Measurements from ENCODE around the gene ANKRD62.
"Not testable (repeated sequence)": the region's sequence is repeated elsewhere in the genome, so short reads cannot be mapped to it uniquely, and the experiment has no call there.

The ANKRD62 gene

GRCh38 chr18:12066910-12067511 is 26.6 kb upstream of the ANKRD62 start:
- DNase-seq: no peak

DNA sequence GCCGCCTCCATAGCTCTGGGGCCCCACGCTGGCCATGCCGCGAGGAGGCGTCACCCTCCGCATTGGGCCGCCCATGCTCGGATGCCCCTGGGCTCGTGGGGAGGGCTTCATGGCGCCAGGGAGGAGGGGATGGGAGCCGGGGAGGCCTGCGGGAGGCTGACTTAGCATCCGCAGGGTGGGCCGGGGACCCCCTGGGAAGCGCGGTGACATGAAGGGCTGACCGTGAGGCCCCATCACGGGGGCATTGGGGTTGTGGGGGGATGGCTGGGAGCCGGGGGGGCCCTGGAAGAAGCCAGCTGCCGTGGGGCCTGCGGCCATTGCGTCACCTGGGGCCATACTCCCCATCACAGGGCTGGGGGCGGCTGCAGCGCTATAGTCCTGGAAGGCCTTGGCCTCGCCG is 26.0 kb upstream of the ANKRD62 start:
- no peak for DNase-seq

GRCh38 chr18:12068316-12068949 is 25.2 kb upstream of the ANKRD62 start:
- not testable (repeated sequence) for DNase-seq

DNA sequence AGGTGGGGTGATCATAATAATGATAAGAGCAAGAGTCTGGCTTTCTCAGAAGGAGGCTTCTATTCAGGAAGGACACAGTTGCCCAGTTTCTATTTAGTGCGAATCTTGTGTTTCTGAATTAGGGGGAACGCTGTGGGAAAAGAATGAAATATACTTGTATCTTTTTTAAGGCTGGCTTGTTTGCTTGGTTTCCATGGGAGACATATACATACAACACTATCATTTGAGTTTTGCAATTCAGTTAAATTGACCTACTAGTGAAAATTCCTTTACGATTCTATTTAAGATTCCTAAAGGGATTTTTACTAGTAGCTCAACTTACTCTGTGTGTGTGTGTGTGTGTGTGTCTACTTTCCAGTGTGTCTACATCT is 24.7 kb upstream of the ANKRD62 start:
- no peak for DNase-seq

GRCh38 chr18:12071066-12071465 is 22.6 kb upstream of the ANKRD62 start:
- DNase-seq: not testable (repeated sequence)

DNA sequence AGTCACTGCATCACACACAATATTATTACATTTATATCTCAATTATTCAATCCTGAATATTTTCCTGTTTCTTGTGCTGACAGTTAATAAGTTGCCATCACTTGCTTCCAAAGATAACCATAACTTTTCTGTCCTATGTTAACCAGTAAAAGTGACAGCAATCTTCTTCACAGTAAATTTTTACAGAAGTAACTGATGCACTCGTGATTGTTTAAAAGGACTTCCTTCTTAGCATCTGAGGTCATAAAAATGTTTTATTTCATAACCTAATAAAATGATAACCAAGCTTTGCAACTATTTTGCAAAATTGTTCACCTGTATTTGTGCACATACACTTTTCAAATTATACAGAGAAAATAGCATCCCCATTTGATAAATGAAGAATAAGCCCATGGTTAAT is 20.6 kb upstream of the ANKRD62 start:
- no peak for DNase-seq

DNA sequence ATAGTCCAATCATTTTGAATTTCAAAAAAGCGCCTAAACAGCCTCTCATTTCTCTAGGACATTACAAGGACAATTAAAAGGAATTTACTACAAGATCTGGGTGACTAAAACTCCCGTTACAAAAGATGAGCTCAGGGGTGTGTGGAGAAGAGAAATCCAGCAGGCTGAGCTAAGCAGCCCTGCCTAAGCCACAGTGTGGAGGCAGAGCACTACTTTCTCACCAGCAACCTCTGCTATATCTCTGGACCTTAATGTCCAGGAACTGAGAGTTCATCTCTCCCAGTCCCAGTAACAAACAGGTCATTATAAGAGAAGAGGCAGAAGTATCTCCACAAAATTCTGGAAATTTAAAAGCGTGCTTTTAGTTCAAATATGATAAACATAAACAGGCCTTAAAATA is 18.9 kb upstream of the ANKRD62 start:
- peak; percentile 16 for DNase-seq

DNA sequence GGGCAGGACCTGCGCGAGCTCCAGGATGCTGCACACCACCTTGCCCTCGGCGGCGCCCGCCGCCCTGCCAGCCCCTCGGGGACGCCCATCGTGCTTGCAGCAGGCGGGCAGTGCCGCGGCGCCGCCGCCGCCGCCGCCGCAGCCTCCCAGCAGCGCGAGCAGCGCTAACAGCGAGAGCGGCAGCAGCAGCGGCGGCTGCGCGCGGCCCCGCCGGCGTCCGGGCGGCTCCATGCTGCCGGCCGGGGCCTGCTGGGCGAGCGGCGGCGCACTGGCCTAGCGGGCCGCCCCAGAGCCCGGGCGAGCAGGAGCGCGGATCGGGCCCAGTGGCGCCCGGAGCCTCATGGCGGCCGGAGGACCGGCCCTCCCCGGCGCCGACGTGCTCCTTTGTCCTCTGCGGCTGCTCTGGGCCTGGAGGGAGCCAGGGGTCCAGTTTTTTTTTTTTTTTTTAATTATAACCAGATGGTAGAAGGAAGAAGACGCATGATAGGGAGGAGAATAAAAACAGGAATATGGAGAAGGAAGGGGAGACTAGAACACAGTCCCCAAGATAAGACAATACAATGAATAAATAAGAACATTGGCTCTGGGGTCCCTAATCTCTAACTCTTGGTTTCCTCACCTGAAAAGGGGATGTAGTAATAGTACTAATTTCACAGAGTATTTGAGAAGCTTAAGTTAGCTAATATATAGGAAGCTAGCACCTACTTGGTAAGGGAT is 17.1 kb upstream of the ANKRD62 start:
- peak; percentile 50 for DNase-seq

DNA sequence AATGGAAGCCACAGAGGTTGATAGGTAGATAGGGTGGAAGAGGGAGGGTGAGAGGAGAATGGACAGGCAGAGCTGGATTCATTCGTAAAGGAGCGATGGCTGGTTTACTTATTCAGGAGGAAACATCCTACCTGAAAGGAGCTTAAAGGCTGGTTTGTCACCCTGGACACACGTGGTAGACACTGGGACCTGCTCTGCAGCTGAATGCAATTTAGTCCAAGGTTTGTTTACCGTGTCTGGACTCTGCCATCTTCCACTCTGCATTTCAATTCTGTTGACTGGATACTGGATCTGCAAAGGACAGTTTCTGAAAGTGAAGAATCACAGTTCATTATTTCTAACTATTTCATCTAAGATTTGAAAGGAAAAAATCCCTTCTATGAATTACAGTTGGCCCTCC is 15.6 kb upstream of the ANKRD62 start:
- not testable (repeated sequence) for DNase-seq

DNA sequence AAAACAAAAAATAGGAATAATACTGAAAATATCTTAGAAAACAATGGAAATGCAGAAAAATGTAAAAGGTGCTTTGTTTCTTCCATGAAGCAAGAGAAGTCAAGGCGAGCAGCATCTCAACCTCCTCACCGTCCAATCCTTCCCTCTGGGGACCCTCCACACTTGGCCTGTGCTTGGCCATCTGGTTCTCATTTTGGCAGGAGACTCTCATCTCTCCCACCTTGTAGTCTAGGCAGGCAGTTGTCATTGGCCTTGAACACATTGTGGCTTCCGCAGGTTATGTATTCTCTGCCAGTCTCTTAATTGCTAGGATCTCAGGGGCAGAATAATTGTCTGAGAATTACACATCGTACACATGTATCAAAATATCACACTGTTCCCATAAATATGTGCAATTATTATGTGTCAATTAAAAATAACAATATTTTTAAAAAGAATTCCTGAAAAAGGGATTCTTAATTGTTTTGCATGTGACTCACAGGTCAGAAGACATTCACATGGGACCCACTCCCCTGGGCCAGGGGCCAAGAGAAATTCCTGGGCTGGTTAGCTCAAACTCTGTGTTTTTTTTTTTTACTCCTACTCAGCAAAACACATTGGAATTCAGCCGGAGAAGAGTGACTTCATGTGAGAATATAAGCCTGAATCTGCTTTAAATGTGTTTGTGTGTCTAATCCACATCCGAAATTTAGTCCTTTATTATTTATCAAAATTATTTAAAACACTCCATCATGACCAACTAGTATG is 14.0 kb upstream of the ANKRD62 start:
- peak; percentile 91 for DNase-seq

- DNase-seq: no peak
Measured at GRCh38 chr18:12085136-12085535, 8.5 kb upstream of the ANKRD62 start.

- no peak for DNase-seq
Measured at GRCh38 chr18:12085786-12086185, 7.9 kb upstream of the ANKRD62 start.

- no peak for DNase-seq
Measured at GRCh38 chr18:12086249-12086648, 7.4 kb upstream of the ANKRD62 start.

- no peak for DNase-seq
Measured at GRCh38 chr18:12086677-12087470, 6.8 kb upstream of the ANKRD62 start.

DNA sequence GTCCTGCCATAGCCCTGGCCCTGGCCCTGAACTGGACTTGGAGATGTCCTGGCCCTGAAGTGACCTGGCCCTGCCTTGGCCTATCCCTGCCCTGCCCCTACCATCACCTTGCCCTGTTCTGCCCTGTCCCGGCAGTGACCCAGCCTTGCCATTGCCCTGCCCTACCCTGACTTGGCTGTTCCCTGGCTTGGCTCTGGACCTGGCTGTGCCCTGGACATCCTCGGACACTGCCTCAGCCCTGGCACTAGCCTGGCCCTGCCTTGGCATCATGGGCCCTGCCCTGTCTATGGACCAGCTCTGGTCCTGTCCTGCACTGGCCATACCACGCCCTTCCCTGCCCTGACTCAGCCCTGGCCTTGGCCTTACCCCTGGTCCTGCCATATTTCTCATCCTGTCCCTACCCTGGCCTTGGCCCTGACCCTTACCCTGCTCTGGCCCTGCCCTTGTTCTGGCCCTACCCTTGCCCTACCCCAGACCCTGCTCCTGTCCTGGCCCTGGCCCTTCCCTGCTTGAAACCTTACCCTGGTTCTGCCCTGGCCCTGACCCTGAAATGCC is 6.1 kb upstream of the ANKRD62 start:
- DNase-seq: no peak

DNA sequence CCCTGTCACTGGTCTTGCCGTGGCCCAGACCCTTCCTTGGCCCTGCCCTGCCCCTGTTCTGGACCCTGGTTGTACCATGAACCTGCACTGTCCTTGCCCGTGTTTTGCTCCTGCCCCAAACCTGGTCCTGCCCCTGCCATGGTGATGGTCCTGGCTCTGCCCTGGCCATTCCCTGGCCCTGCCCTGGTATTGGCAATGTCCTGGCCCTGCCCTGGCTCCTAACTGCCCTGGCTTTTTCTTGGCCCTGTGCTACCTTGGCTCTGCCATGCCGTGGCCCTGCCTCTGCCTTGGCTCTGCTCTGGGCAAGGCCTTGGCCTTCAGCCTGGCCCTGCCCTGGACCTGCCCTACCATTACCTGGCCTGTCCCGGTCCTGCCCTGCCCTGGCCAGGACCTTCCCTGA is 5.5 kb upstream of the ANKRD62 start:
- no peak for DNase-seq

DNA sequence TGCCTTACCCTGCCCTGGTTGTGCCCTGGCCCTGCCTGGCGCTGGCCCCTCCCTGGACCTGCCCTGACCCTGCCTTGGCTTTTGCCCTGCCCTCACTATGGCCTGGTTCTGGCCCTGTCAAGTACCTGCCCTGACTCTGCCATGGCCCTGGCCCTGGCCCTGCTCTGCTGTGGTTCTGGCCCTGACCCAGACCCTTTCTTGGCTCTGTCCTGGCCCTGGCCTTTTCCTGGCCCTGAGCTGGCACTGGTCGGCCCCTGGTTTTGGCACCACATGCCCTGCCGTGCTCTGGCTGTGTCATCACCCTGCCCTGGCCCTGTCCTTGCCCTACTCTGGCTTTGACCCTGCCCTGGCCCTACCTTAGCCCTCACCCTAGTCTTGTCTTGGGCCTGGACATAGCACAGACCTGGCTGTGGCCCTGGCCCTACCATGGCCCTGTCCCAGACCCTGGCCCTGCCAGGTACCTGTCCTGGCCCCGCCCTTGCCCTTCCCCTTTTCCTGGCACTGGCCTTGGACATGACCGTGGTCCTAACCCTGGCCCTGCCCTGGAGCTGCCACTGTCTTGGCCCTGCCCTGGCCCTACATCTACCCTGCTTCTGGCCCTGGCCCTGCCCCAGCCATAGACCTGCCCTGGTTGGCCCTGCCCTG is 4.8 kb upstream of the ANKRD62 start:
- no peak for DNase-seq

- DNase-seq: no peak
Measured at GRCh38 chr18:12091538-12092141, 2.0 kb upstream of the ANKRD62 start.

- no peak for DNase-seq
Measured at GRCh38 chr18:12092398-12093229, 1.0 kb upstream of the ANKRD62 start.

- no peak for DNase-seq
Measured at GRCh38 chr18:12098374-12098773, 4.7 kb downstream of the ANKRD62 start.

Data from fibroblast of skin of scalp (primary cell).